ENCODE results near the gene MLH1. TPM values are rescaled to one million over a fixed set of nuclear protein-coding genes. Genes with fewer than 3 reads are reported as not detected.
A peak's percentile ranks its signal among the peaks of the same experiment; 100 is the strongest.

The MLH1 gene
- total RNA-seq (ENCODE audit: unreplicated experiment): 42.9 TPM
- long read RNA-seq, transcript MLH1-201 (19 exons, 2,752 nt): major isoform, 18 of 35 reads
- long read RNA-seq, partial matches to known transcripts: 3 of 35 reads
- long read RNA-seq, other reads (novel, unspliced or antisense): 10 of 35 reads

GRCh38 chr3:36993326-36994283 lies at the start of gene MLH1:
MLH1 (plus strand) TSS chr3:36993518; CDS start chr3:36993548, 30 bp downstream.
- Mint-ChIP-seq H3K27me3 (ENCODE audit: unreplicated experiment) (peaks cover 1% of the 10 kb centered on the region), H3K4me1 (ENCODE audit: unreplicated experiment) (peaks cover 27% of the 10 kb centered on the region), H3K9me3 (ENCODE audit: unreplicated experiment) (no peaks in the 10 kb centered on the region), H3K4me3 (ENCODE audit: unreplicated experiment) (no peak within 1 kb of the TSS), H3K27ac (ENCODE audit: unreplicated experiment) (no peak within 1 kb of the TSS), H3K36me3 (ENCODE audit: low read depth, unreplicated experiment) (peaks cover 11% of the 10 kb centered on the region)
- peak; percentile 98 for DNase-seq (ENCODE audit: low spot score)
- TF ChIP-seq, protein P1, sequence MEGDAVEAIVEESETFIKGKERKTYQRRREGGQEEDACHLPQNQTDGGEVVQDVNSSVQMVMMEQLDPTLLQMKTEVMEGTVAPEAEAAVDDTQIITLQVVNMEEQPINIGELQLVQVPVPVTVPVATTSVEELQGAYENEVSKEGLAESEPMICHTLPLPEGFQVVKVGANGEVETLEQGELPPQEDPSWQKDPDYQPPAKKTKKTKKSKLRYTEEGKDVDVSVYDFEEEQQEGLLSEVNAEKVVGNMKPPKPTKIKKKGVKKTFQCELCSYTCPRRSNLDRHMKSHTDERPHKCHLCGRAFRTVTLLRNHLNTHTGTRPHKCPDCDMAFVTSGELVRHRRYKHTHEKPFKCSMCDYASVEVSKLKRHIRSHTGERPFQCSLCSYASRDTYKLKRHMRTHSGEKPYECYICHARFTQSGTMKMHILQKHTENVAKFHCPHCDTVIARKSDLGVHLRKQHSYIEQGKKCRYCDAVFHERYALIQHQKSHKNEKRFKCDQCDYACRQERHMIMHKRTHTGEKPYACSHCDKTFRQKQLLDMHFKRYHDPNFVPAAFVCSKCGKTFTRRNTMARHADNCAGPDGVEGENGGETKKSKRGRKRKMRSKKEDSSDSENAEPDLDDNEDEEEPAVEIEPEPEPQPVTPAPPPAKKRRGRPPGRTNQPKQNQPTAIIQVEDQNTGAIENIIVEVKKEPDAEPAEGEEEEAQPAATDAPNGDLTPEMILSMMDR (IDR thresholded peaks at IDR 0.05; ENCODE audit: unreplicated experiment): no peak

DNA sequence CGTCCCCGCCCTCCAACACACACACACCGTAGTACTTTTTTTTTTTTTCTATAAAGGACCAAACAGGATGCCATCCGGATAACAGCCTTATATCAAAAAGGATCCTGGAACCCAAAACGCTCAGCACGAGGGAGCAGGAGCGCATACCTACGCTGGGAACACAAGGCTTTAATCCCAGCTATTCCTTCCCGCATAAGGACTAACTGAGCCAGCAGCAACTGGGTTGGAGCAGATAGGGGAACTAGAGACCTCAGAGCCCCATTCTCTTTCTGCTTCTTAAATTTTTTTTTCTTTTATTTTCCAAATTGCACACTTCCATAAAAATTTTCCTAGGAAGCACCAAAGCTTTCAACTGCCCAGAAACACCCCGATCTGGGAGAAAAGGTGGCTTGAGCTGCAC lies 49.7 kb upstream of the MLH1 start:
- TF ChIP-seq, protein P1 (IDR thresholded peaks at IDR 0.05; ENCODE audit: unreplicated experiment): no peak
- H3K27me3 Mint-ChIP-seq (ENCODE audit: unreplicated experiment): peaks cover 17% of the 10 kb centered on the region
- H3K9me3 Mint-ChIP-seq (ENCODE audit: unreplicated experiment): no peaks in the 10 kb centered on the region
- H3K4me3 Mint-ChIP-seq (ENCODE audit: unreplicated experiment): peak overlapping the region; percentile 77
- H3K4me1 Mint-ChIP-seq (ENCODE audit: unreplicated experiment): peaks cover 2% of the 10 kb centered on the region
- H3K36me3 Mint-ChIP-seq (ENCODE audit: low read depth, unreplicated experiment): peaks cover 14% of the 10 kb centered on the region
- DNase-seq (ENCODE audit: low spot score): no peak
- H3K27ac Mint-ChIP-seq (ENCODE audit: unreplicated experiment): no peak overlapping the region

- Mint-ChIP-seq H3K36me3 (ENCODE audit: low read depth, unreplicated experiment) (peaks cover 14% of the 10 kb centered on the region), H3K9me3 (ENCODE audit: unreplicated experiment) (no peaks in the 10 kb centered on the region), H3K27ac (ENCODE audit: unreplicated experiment) (no peak overlapping the region), H3K4me1 (ENCODE audit: unreplicated experiment) (peaks cover 2% of the 10 kb centered on the region), H3K4me3 (ENCODE audit: unreplicated experiment) (peak overlapping the region; percentile 77), H3K27me3 (ENCODE audit: unreplicated experiment) (peaks cover 17% of the 10 kb centered on the region)
- TF ChIP-seq, protein P1 (IDR thresholded peaks at IDR 0.05; ENCODE audit: unreplicated experiment): no peak
- peak; percentile 53 for DNase-seq (ENCODE audit: low spot score)
Measured at GRCh38 chr3:36944012-36944640, 49.2 kb upstream of the MLH1 start.

DNA sequence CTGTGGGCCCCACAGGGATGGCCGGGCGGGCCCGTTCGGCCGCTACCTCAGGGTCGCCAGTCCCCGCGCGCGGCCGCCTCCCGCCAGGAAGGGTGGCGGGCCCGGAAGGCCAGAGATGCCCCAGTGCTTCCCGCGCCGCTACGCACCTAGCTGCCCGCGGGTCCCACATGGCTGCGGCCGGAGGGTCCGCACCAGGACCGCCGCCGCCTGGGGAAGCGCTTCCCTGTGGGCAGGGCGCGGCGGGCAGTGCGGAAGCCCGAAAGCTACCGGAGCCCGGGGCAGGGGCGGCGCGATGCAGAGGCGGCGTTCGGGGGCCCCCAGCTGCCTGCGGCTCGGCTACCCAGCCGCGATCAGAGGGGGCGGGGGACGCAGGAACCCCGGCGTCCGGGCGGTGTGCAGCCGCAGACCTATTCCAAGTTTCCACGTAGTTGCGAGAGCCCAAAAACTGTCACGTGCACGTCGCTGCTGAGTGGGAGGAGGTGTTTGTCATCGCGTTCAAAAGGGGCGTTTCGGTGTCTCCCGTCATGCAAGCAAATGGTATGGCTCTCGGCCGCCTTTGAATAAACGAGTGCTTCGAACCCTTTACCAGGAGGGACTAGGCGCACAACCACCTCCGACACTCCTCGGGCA lies 48.6 kb upstream of the MLH1 start, which contains the start of gene TRANK1:
Gene TRANK1 (minus strand): TSS at position 414 of the 630 bp plus-strand sequence. CDS start 245 bp downstream, at position 169.
- peak; percentile 11 for DNase-seq (ENCODE audit: low spot score)
- Mint-ChIP-seq H3K27ac (ENCODE audit: unreplicated experiment) (no peak within 1 kb of the TSS), H3K4me1 (ENCODE audit: unreplicated experiment) (peaks cover 2% of the 10 kb centered on the region), H3K9me3 (ENCODE audit: unreplicated experiment) (no peaks in the 10 kb centered on the region), H3K36me3 (ENCODE audit: low read depth, unreplicated experiment) (peaks cover 14% of the 10 kb centered on the region), H3K4me3 (ENCODE audit: unreplicated experiment) (peak within 1 kb of the TSS; percentile 81), H3K27me3 (ENCODE audit: unreplicated experiment) (peaks cover 17% of the 10 kb centered on the region)
- TF ChIP-seq, protein P1 (IDR thresholded peaks at IDR 0.05; ENCODE audit: unreplicated experiment): no peak
